Suprapubic skin (tissue), 4 donors: ENCODE results near the gene ARHGAP29. TPM values are rescaled to one million over a fixed set of nuclear protein-coding genes. Genes with fewer than 3 reads are reported as not detected.
A peak's percentile ranks its signal among the peaks of the same experiment; 100 is the strongest.

Experiments used
- DNase-seq, 2 donors: peaks; one replicate each; pipeline ENCODE4 v3.0.0-alpha.2; 2019; ENCODE audit warnings: low spot score in 2 of 2
- H3K27ac ChIP-seq: fragments of 200-600 bp; sonication (generic); one replicate; pipeline ENCODE4 v1.5.1; 2019
- H3K27me3 ChIP-seq: fragments of 200-600 bp; sonication (generic); one replicate; pipeline ENCODE4 v1.5.1; 2019
- H3K36me3 ChIP-seq: fragments of 200-600 bp; sonication (generic); one replicate; pipeline ENCODE4 v1.5.1; 2019
- H3K4me1 ChIP-seq: fragments of 200-600 bp; sonication (generic); one replicate; pipeline ENCODE4 v1.5.1; 2019
- H3K4me3 ChIP-seq: fragments of 200-600 bp; sonication (generic); one replicate; pipeline ENCODE4 v1.5.1; 2019; ENCODE audit warnings: mild to moderate bottlenecking
- H3K9me3 ChIP-seq: fragments of 200-600 bp; sonication (generic); one replicate; pipeline ENCODE4 v1.5.1; 2019
- CTCF ChIP-seq, 2 donors: fragments of 200-600 bp in 1 of 2; fragments of 450-650 bp in 1 of 2; sonication (generic) in 1 of 2; IDR thresholded peaks; one replicate each; pipeline ENCODE4 v1.5.1; 2016 to 2019; ENCODE audit warnings: antibody characterized with exemption in 2 of 2, mild to moderate bottlenecking in 1 of 2, moderate library complexity in 1 of 2
- EP300 ChIP-seq: sonication (generic); formaldehyde crosslinking; IDR thresholded peaks from one replicate; pipeline ENCODE4 v1.6.1; 2017; ENCODE audit warnings: antibody characterized with exemption
- POLR2A ChIP-seq, 2 donors: fragments of 450-650 bp; IDR thresholded peaks; one replicate each; pipeline ENCODE4 v1.6.1; 2017; ENCODE audit warnings: antibody characterized with exemption in 2 of 2, mild to moderate bottlenecking in 2 of 2, moderate library complexity in 2 of 2
- POLR2AphosphoS5 ChIP-seq, 3 donors: sonication (generic); formaldehyde crosslinking; IDR thresholded peaks; one replicate each; pipeline ENCODE4 v1.6.1; 2017; ENCODE audit warnings: antibody characterized with exemption in 3 of 3
- WGBS: methylation state at CpG from one replicate; pipeline ENCODE4 v1.1.5; 2018; 5-methylcytosine and 5-hydroxymethylcytosine counted together
- total RNA-seq, 4 donors: library from RNA; depleted of rRNA; stranded (reverse); fragments of >200 nt; gene quantifications; one replicate each; pipeline ENCODE4 v1.1.0, GENCODE V29; 2016

The ARHGAP29 gene
- total RNA-seq, 4 donors from 2014 or later: 23.4 to 38.3 (median 28.6) TPM

GRCh38 chr1:94276988-94277434 lies 39.6 kb upstream of the ARHGAP29 start:
- TF ChIP-seq EP300 (no peak), CTCF (IDR thresholded peaks at IDR 0.05) (no peak), POLR2AphosphoS5 (IDR thresholded peaks at IDR 0.05) (no peak), POLR2A (IDR thresholded peaks at IDR 0.05) (no peak)
- Histone ChIP-seq H3K36me3 (no peaks in the 10 kb centered on the region), H3K27me3 (no peaks in the 10 kb centered on the region), H3K9me3 (no peaks in the 10 kb centered on the region), H3K4me1 (no peaks in the 10 kb centered on the region), H3K4me3 (no peak overlapping the region), H3K27ac (peak overlapping the region; percentile 30)
- WGBS: 55% methylated on average over 4 of the region's 4 CpGs
- no peak for DNase-seq

GRCh38 chr1:94275083-94275482 lies 37.7 kb upstream of the ARHGAP29 start:
- H3K27ac ChIP-seq: no peak overlapping the region
- 64% methylated on average over 2 of the region's 2 CpGs for WGBS
- H3K36me3 ChIP-seq: no peaks in the 10 kb centered on the region
- H3K9me3 ChIP-seq: no peaks in the 10 kb centered on the region
- H3K27me3 ChIP-seq: no peaks in the 10 kb centered on the region
- no peak for TF ChIP-seq POLR2AphosphoS5 (IDR thresholded peaks at IDR 0.05)
- no peak for TF ChIP-seq CTCF (IDR thresholded peaks at IDR 0.05)
- no peak for TF ChIP-seq EP300
- no peak for TF ChIP-seq POLR2A (IDR thresholded peaks at IDR 0.05)
- H3K4me3 ChIP-seq: no peak overlapping the region
- no peak for DNase-seq
- H3K4me1 ChIP-seq: no peaks in the 10 kb centered on the region

GRCh38 chr1:94274561-94274960 lies 37.2 kb upstream of the ARHGAP29 start:
- 77% methylated on average over 2 of the region's 2 CpGs for WGBS
- no peak overlapping the region for H3K27ac ChIP-seq
- no peak for DNase-seq

GRCh38 chr1:94273111-94273510 lies 35.7 kb upstream of the ARHGAP29 start:
- TF ChIP-seq EP300 (no peak), POLR2A (IDR thresholded peaks at IDR 0.05) (no peak), POLR2AphosphoS5 (IDR thresholded peaks at IDR 0.05) (no peak), CTCF (IDR thresholded peaks at IDR 0.05) (no peak)
- Histone ChIP-seq H3K9me3 (no peaks in the 10 kb centered on the region), H3K27ac (no peak overlapping the region), H3K4me1 (no peaks in the 10 kb centered on the region), H3K27me3 (no peaks in the 10 kb centered on the region), H3K4me3 (no peak overlapping the region), H3K36me3 (no peaks in the 10 kb centered on the region)
- WGBS: 66% methylated on average over 4 of the region's 4 CpGs
- DNase-seq: no peak

More at GRCh38 chr1:94274561-94274960, 37.2 kb upstream of the ARHGAP29 start:
- Histone ChIP-seq H3K4me3 (no peak overlapping the region), H3K9me3 (no peaks in the 10 kb centered on the region), H3K4me1 (no peaks in the 10 kb centered on the region), H3K36me3 (no peaks in the 10 kb centered on the region), H3K27me3 (no peaks in the 10 kb centered on the region)
- TF ChIP-seq EP300 (no peak), POLR2A (IDR thresholded peaks at IDR 0.05) (no peak), CTCF (IDR thresholded peaks at IDR 0.05) (no peak), POLR2AphosphoS5 (IDR thresholded peaks at IDR 0.05) (no peak)

GRCh38 chr1:94272388-94272787 lies 35.0 kb upstream of the ARHGAP29 start:
- Histone ChIP-seq H3K27ac (no peak overlapping the region), H3K27me3 (no peaks in the 10 kb centered on the region), H3K9me3 (no peaks in the 10 kb centered on the region), H3K4me3 (no peak overlapping the region), H3K4me1 (no peaks in the 10 kb centered on the region), H3K36me3 (no peaks in the 10 kb centered on the region)
- TF ChIP-seq POLR2AphosphoS5 (IDR thresholded peaks at IDR 0.05) (no peak), EP300 (no peak), CTCF (IDR thresholded peaks at IDR 0.05) (no peak)
- DNase-seq: no peak
- 92% methylated on average over 1 of the region's 1 CpG for WGBS
